Superior temporal gyrus (tissue), 1 donor: ENCODE data around the gene CAMK1D.

Source experiments
- DNase-seq: peaks from one replicate; pipeline ENCODE4 v3.0.0-alpha.2; 2016; ENCODE audit errors: extremely low spot score

Gene CAMK1D

DNA sequence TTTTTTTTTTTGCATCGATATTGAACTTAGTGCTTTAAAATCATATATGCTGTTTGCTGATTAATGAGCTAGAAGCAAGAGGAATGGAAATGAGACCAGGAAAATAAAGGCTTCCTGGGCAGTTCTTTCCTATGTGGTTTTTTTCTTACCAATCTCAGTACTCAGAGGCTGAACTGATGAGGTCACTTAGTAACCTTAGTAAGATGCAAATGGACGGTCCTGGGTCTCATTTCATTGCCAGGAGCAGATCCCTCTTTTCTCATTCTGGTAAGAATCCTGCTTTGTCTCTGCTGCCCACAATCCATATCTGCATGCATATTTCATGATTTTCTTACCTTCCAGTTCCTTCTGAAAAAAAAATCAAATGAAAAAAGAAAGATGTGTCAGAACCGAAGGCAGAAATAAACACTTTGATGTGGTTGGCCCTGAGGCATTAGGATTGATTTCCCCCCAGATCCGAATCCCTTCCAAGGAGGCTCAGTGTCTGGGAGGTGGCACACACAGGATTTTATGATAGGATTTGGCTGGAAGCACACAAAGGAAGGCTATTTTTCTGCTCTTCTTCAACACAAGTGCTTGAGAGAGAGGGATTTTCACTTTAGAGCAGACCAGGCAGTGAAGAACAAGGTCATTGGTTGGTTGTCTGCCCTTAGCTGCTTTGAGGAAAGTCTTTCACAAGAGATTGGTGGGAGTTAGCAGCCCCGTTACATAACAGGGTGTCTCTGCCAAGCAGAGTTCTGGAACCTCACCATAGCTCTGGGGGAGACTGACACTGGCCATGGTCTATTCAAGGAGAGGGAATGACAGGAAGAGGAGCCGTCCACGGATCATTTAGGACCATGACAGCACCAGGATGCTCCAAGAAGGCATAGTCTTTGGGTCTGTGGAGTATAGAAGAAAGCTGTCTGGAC is 150.0 kb downstream of the CAMK1D start:
- DNase-seq, result no peak

DNA sequence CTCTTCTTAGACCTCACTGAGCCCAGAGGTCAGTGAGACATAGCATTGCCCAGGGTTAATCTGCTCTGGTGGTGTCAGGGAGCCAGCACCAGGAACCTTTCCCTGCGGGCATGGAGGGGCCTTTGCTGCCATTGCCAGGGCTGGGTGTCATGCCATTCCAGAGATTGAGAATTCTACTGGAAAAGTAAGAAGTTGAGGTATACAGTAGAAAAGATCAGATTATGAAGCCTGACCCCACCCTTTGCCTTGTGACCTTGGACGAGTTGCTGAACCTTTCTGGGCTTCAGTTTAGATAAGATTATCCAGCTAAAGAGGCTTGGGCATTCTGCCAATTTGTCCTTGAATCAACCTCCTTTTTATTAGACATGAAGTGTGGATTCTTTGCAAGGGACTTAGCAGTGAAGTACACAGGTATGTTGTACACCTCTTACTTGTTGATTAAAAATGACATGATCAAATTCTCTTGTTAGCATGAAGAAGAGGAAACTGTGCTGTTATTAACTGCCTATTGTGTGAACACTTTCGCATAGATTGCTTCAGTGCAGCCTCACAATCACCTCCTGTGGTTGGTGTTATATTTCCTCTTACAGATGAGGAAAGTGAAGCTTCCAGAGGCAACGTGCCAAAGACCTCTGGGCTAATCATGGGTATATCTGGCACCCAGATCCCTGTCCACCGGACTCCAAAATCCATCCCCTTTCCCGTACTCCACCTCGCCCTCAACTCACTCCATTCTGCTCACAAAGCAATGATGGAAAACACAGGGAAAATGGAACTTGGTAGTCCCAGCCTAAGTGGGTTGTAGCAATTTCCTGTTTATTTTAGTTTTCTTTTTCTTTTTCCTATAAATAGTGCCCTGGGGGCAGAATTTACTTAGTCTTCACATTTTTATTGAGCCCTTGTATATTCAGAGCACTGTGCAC is 151.3 kb downstream of the CAMK1D start:
- DNase-seq, result peak; percentile 18

DNA sequence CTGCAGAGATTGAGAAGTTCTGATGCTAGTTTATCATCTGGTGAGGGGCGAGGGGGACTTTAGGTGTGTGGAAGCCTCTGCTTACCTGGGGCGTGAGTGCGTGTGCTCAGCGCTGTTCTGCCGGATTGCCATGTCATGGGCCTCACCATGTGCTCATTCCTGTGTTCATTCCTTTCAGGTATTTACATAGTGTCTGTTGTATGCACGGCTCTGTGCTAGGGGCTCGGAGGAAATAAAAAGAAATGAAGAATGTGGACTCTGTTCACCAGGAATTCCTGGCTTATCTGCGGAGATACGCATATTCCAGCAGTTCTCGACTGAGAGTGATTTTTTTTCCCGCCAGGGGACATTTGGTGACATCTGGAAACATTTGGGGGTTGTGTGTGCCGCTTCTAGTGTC is 152.0 kb downstream of the CAMK1D start:
- DNase-seq, result peak; percentile 11

GRCh38 chr10:12501841-12502525 is 152.6 kb downstream of the CAMK1D start:
- DNase-seq, result no peak

GRCh38 chr10:12502526-12503274 is 153.4 kb downstream of the CAMK1D start:
- DNase-seq, result no peak

- DNase-seq, result no peak
These were observed 154.0 kb downstream of the CAMK1D start for GRCh38 chr10:12503311-12503710.

GRCh38 chr10:12504176-12504575 is 154.8 kb downstream of the CAMK1D start:
- no peak for DNase-seq

DNA sequence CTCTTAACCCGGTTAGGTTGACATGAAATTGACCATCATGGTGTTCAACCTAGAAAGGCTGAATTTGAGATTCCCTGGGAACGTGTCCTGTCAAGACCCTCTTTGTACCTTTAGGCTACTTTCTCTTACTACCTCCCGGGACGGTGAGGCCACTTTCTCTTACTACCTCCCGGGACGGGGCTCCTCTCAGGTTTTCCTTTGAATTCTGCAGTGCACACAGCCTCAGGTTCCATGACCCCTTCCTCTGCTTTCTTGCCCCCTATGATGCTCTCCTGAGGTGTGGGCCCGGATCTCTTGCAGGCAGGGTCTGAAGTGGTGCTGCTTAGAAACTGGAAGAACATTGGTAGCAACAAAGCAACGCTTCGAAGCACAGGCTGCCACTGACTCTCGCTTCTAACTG is 155.3 kb downstream of the CAMK1D start:
- DNase-seq, result no peak

- no peak for DNase-seq
These were observed 156.3 kb downstream of the CAMK1D start for GRCh38 chr10:12505683-12506082.

- DNase-seq, result no peak
These were observed 158.0 kb downstream of the CAMK1D start for GRCh38 chr10:12507165-12507850.

- no peak for DNase-seq
These were observed 158.8 kb downstream of the CAMK1D start for GRCh38 chr10:12508165-12508564.

DNA sequence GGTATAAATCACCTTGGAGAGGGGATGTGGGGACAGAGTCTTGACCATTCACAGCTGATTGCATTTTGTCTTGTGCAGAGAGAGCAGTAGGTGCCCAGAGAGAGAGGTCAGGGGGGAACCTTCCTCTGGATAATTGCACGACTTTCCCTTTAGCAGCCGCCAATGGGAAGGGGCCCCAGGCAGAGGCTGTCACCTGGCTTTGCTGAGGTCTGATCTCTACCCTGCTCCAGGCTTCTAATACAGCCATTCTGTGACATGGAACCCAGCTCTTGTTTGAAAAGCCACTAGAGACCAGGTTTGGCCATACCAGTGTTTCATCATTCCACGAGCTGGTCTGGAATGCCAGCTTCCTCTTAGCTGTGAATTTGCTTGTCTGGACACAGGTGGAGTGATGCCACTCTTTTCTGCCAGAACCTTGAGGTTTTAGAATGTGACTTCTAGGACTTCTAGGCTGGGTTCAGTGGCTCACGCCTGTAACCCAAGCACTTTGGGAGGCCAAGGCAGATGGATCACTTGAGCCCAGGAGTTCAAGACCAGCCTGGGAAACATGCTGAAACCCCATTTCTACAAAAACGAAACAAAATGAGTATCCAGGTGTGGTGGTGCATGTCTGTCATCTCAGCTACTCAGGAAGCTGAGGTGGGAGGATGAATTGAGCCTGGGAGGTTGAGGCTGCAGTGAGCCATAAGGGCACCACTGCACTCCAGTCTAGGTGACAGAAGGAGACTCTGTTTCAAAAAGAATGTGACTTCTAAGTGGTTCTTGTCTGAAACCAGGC is 159.9 kb downstream of the CAMK1D start:
- no peak for DNase-seq

GRCh38 chr10:12509794-12510100 is 160.4 kb downstream of the CAMK1D start:
- no peak for DNase-seq

GRCh38 chr10:12510501-12510941 is 161.2 kb downstream of the CAMK1D start:
- DNase-seq, result peak; percentile 64

GRCh38 chr10:12510984-12511383 is 161.6 kb downstream of the CAMK1D start:
- DNase-seq, result no peak

GRCh38 chr10:12511651-12512050 is 162.3 kb downstream of the CAMK1D start:
- no peak for DNase-seq

- DNase-seq, result no peak
These were observed 163.1 kb downstream of the CAMK1D start for GRCh38 chr10:12512332-12513002.

DNA sequence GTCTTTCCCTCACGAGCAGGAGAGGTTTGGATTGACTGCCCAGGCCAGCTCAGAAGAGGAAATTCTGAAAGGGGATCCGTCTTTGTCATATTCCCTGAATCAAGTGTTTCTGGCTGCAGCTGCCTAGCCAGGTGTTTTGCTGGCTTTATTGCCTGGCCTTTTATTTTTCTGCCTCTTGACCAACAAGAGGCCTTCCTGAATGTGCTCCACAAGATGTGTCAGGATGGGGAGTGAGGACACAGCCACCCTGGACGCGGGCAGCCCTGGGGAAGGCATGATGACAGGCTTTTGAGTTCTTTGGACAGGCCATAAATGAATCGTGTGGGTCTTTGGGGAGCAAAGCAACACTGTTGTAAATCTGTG is 163.6 kb downstream of the CAMK1D start:
- DNase-seq, result no peak
